EH (cell line): Measurements from ENCODE around the gene CD69.
"Not testable (repeated sequence)": the region's sequence is repeated elsewhere in the genome, so short reads cannot be mapped to it uniquely, and the experiment has no call there.

Experiments used
- DNase-seq: peaks from one replicate; pipeline ENCODE4 v3.0.0-alpha.2; 2015; ENCODE audit warnings: low read depth

CD69 gene

DNA sequence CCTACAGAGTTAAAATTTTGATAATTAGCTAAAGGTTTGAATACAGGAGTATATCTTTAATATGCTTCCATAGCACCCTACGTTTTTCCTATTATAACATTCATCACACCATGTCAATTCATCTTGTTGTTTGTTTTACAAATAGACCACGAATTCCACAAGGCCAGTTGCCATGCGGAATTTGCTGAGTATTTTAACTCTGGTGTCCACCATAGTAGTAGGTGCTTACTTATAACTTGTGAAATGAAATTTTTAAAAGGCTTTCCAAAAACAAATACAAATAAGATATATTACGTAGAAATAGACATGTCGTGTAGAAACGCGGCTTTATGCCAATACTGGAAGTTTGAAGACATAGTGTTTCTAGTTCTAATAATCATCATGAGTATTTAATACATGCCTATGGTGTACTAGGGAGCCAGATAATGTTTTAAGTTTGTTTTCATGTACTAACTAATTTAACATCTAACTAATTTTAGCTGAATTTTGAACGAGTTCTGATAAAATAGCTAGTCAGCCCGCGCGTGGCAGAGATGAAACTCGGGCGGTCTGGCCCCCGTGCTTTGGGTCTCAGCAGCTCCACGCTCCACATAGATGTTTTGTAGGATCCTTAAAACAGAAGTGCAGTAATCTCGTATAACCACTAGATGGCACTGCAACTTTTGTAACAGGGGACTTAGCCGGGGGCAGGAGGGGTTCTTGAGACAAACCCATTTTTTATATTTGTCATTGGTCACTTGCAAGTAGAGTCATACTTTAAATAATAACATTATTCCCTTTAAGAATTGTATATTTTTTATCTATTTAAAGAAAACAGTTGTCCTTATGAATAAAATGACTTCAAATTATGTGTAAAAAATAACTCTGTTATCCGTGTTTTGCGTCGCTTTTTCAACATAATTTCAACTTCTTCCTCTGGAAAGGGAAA, 10.2 kb downstream of the CD69 start:
- DNase-seq, result peak; percentile 62

DNA sequence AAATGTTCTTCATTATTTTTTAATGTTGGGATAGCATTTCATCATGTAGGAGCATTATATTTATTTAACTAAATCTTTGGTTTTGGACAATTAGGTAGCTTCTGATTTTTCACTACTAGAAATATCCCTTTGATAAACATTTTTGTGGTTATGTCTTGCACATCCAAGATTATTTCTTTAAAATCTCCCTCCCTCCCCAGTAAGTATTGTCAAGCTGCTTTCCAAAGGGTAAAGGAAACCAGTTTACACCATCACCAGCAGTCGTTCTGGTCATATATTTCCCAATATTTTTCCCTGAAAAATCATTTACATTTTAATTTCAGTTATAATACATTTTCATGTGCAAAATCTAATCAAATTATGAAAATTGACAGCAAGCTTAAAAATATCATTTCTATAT, 11.1 kb downstream of the CD69 start:
- DNase-seq, result no peak

DNA sequence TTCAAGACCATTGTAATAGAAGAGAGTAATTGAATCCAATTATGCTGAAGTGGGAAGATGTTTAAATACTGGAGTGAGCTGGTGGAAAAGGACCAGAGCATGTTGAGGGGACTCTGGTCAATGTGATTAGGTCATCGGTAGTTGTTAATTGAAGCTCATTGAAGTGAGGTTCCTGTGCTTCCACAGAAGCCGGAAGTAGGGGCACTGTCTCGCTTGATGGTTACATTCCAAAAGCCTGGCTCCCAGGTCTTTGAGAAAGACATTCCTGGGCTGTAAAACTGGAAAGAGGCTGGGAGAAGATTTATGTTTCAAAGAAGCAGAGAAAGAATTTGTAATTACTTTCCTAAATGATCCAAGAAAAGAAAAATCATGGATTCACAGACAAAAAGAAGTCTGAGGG, 15.5 kb downstream of the CD69 start:
- DNase-seq, result no peak

DNA sequence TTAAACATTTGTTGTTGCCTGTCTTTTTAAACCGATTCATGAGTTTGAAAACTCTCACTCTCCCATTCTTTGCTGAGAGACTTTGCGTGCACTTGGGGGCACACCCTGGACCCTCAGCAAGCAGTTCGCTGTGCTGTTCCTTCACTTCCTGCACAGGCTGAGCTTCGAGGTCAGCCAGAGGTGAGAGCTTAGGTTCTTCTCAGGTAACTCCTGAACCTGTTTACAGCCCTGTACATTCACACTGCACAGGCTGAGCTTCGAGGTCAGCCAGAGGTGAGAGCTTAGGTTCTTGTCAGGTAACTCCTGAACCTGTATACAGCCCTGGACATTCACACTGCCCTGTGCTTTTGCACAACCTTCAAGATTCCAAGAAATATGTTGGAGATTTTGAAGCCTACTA, 18.0 kb downstream of the CD69 start:
- DNase-seq, result no peak

DNA sequence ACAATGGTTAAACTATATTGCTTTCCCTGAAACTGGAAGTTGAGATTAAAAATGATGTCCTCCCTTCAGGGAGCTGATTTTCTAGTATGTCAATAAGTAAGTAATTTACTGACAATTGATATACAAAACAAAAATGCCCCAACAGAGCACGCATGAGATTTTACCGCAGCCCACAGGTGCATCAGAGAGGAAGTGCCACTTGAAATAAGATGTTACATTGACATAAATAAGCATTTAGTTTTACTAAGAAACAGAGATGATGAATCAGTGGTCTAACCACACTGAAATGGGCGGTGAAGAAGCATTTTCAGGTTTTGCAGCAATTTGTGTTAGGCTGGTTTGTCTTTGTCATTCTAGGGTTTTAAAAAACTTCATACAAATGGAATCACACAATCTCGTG, 19.0 kb downstream of the CD69 start:
- no peak for DNase-seq

DNA sequence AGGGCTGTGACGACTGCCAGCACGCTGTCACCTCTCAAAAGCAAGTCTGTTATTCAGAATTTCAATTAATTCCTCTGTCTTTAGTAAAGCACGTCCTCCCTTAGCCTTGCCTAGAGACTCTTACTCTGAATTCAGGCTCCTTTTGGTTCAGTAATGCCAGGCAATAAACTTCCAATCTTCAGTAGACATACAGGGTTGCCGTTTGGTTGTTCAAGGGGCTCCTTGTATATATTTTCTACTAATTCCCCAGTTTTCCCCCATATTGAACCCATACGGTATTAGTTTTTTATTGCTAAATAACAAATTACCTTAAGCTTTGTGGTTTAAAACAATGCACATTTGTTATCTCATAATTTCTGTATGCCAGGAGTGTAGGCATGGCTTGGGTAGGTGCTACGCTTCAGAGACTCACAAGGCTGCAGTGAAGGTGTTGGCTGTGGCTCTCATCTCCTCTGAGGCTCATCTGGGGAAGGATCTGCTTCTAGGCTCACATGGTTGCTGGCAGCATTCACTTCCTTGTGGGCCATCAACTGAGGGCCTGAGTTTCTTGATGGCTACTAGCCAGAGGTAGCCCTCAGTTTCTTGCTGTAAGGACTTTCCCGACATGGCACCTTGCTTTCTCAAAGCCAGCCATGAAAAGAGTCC, 20.5 kb downstream of the CD69 start:
- no peak for DNase-seq

DNA sequence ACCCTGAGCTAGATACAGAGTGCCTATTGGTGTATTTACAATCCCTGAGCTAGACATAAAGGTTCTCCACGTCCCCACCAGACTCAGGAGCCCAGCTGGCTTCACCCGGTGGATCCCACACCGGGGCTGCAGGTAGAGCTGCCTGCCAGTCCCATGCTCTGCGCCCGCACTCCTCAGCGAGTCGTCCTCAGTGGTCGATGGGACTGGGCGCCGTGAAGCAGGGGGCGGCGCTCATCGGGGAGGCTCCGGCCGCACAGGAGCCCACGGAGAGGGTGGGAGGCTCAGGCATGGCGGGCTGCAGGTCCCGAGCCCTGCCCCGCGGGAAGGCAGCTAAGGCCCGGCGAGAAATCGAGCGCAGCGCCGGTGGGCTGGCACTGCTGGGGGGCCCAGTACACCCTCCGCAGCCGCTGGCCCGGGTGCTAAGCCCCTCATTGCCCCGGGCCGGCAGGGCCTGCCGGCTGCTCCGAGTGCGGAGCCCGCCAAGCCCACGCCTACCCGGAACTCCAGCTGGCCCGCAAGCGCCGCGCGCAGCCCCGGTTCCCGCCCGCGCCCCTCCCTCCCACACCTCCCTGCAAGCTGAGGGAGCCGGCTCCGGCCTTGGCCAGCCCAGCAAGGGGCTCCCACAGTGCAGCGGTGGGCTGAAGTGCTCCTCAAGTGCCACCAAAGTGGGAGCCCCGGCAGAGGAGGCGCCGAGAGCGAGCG, 21.1 kb downstream of the CD69 start:
- DNase-seq, result peak; percentile 10

DNA sequence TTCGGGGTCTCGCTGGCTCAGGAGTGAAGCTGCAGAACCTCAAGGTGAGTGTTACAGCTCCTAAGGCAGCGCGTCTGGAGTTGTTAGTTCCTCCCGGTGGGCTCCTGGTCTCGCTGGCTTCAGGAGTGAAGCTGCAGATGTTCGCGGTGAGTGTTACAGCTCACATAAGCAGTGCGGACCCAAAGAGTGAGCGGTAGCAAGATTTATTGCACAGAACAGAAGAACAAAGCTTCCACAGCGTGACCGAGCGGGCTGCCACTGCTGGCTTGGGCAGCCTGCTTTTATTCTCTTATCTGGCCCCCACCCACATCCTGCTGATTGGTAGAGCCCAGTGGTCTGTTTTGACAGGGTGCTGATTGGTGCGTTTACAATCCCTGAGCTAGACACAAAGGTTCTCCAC, 21.8 kb downstream of the CD69 start:
- not testable (repeated sequence) for DNase-seq

DNA sequence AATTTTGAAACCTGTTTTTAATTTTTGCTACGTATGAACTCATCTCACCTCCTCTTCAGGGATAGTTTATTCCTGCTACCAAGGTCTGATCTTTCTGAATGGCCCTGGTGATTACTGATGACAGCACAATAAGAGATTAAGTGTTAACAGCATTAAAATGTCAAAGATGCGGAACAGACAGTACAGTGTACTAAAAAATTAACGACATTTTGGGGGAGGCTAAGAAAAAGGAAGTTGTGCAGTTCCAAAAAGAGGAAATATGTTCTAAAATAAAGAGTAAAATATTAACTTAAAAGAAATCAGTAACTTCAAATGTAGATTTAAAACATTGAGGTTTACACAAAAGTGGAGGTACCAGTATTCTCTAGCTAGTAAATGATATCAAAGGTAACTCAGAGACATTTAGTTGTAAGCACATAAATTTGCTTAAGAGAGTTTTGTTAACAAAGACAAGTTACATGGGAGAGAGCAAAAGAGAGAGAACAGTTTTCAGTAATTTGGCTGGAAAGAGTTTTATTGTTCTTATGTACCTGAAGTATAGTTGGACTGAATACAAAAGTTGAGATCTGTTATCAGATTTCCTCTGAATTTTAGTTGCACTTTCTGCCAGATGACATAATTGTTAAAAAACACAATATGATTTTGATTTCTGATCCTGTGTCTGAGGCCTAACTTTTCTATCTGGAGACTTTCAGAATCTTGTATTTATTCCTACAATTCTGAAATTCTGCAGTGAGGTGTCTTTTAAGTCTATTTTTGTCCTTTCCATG, 23.6 kb downstream of the CD69 start:
- no peak for DNase-seq

DNA sequence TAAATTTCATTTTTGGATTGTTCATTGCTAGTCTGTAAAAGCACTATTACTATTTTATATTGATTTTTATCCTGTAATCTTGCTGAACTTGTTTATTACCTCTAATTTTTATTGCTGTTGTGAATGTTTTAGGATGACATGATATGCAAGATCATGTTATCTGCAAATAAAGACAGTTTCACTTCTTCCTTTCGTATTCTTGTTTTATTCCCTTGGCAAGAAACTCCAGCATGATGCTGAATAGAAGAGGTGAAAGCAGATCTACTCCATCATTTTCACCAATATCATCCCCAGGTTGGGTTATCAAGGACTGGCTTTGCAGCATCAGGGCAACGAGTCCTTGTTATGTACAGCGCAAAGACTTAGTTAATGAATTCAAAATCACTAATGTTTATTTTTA, 25.1 kb downstream of the CD69 start:
- DNase-seq, result no peak

DNA sequence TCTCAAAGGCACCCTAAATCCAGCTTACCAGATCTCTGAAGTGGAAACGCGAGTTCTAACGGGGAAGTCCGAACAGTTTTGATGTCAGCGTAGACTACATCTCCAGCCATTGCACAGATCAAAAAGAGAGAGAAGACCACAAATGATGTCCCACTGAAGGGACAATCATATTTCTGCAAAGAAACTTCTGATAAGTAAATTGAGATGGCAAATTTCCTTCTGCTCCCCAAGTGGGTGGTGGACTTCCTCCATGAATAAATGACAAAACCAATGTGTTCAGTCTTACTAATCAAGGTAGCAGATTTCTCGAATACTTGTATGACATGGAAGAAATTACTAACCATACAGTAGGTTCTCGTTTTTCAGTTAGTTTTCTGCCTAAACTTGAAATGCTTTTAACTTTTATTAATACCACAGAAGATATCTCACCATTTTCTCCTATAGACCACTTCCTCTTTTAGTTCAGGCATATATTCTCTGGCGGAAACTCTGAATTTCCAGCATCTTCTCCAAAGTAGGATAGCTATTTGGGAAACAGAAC, 27.7 kb downstream of the CD69 start, which contains the start of gene CLECL1:
TSS of gene CLECL1 (minus strand) at position 177 of the 541 bp plus-strand sequence.
- DNase-seq, result no peak

DNA sequence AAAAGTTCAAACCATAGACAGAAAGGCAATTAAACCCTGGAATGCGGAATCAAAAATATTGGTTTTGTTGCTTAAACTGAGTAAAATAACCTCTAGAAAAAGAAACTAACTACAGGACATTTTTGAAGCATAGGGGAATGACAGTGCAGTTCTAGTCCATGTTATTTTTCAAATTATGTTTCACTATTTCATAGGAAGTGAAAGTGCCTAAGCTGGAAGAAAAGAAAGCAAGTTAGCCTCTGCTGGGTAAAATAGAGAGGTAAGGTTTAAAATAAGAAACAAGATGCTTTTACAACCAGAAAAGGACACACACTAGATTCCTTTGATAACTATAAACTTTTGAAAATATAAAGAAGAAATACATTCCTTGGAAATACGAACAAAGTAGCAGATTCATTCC, 28.9 kb downstream of the CD69 start:
- DNase-seq, result no peak

DNA sequence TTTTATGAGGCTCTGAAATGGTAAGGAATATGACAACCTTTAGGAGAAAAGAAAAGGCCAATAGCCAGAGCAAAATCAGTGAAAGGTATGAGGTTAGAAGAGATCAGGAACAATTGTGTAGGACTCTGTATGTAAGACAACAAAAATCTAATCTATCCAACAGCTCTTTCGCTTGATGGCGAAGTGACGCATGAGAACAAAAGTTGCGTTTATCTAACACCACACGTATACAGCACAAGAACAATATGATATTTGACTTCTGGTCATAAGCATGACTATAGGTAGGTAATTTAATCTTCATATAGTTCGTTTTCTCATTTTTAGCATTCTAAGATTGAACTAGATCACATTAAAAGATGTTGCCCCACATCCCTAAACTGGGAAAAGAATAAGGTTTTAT, 29.3 kb downstream of the CD69 start:
- no peak for DNase-seq

DNA sequence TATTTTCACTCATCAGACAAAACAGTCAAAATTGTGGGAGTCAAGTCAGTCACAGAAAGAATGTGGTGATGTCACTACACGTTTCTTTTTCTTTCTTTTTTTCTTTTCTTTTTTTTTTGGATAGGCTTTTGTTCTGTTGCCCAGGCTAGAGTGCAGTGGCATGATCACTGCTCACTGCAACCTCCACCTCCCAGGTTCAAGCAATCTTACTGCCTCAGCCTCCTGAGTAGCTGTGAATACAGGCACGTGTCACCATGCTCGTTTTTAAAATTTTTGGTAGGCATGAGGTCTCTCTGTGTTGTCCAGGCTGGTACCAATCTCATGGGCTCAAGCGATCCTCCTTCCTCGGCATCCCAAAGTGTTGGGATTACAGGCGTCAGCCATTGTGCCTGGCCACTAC, 30.1 kb downstream of the CD69 start:
- DNase-seq, result no peak

DNA sequence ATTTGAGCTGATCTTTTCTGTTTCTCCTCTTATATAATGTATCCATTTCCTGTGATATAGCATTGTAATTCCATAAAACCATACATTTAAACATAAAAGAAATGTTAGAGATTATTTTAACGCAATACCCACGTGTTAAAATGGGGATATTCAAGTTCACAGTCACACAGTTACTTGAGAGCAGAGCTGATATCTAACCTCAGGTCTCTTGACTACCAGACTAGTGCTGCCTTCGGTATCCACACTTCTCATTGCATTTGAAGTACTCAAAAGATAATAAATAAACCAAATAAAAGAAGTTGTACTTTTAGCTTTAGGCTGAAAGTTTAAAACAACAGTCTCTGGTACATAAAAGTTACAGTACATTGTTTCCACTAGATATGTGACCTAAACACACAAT, 30.7 kb downstream of the CD69 start:
- DNase-seq, result no peak

DNA sequence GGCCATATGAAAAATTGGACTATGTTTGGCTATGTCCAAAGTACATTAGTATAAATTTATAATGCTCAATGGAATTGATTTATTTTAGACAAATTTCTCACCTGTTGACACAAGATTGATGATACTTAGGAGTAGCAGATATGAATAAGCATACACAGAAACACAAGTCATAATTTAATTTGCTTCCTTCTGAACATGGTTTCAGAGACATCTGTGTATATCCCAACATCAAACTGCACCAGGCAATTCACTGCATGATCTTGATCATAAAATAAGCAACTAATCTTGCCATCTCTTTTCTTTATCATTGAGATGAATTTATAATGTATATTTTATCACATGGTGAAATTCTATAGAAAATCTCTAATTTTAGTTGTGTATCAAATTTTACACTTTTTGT, 31.6 kb downstream of the CD69 start:
- DNase-seq, result no peak

DNA sequence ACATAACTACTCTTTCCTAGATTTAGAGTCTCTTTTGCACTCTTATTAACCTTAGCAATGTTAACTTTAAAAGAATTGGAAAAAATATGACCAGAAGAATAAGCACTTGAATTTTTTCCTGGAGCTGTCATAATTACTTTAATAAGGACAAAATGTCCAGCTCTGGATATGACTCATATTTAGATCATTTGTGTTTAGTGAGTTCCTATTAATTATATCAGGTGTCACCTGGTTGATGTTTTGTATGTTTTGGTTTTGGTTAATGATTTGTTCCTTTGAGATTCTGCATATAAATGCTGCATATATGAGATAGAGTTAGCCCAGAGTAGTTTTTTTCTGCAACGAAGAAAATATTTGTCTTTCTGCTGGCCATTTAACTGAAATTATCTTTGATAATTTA, 32.9 kb downstream of the CD69 start:
- no peak for DNase-seq

DNA sequence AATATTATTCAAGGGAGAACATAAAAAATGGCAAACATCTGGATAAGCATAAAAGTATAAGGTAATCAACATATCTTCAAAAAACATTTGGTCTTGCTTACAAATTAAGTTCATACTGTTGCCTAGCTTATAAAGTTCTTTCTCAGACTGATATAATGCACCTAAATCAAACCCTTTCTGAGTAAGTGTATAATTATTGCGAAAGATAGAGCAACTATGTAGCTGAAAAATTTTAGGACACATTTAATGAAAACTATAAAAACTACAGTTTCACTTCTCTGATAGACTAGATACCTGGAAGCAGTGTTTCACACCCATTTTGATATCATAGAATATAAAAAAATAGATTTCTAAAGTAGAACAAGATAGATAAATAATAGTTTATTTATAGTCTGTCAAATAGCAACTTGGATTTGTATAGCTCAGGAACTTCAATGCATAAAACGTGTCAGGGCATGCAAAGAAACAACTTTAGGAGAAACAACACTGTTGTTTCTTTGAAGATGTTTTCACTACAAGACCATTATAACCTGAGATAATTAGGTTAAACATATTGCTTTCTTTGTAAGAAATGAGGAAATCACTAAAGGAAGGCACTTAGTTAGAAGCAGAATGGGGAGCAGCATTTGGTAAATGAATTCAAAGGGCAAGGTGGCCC, 35.4 kb downstream of the CD69 start:
- DNase-seq, result no peak

DNA sequence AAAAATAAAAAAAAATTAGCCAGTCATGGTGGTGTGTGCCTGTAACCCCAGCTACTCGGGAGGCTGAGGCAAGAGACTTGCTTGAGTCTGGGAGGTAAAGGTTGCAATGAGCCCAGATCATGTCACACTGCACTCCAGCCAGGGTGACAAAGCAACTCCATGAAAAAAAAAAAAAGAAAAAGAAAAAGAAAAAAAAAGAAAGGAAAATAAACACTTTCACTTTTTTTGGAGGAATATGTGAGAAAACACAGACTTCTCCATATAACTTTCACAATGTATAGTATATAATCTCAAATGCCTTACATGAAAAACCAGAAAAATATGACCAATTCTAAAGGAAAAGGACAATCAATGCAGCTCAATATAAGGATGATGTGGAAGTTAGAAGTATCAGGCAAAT, 36.7 kb downstream of the CD69 start:
- no peak for DNase-seq

DNA sequence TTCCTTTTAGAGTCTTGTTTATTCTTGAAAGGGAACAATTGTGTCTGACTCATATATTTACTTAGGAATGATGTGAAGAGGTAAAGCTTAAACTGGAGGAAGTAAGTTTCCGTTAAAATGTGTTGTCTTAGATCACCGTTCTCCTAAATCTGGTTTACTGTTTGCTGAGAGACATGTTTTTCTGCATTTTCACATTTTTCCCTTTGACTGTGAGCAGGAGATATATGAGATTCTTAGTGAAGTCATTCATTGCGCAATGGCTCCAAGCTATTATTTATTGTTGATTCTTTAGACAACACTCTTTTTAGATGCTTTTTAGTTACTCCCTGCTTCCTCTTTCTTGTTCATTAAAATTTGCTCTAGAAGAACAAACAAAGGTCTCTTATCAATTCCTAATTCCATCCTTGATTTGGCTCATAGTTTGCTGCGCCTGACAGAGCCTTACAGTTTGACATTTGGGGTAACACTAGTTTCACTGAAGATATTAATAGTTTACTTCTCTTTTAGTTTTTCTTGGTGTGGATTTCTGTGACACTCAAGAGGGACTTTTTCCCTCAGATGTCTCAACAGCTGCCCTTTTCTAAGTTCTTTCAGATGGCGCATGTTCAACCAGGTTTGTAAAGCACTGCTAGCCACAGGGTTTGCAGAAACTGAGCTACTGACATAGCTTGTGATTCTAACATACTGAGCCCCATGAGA, 39.2 kb downstream of the CD69 start:
- DNase-seq, result no peak

DNA sequence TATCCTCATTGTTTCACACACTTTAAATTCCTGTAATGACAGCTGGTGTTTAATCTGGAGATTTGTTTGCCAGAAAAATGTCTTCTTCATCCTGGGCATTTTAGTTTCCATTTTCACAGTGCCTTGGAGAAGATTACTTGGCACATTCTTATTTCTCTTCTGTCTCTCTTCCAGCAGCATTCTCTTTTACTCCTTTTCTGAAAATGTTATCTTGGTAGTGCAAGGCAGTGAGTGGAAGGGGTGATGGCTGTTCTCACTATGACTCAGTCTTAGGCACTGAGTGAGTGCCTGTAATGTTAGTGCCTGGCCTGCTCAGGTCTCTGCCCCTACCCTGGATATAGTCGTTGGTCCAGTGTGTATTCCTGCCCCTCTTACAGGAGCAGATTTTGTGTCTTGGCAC, 40.9 kb downstream of the CD69 start:
- no peak for DNase-seq
